Kasumi-1 (cell line): ENCODE measurements around the gene INPP5A.
"Not testable (repeated sequence)": the region's sequence is repeated elsewhere in the genome, so short reads cannot be mapped to it uniquely, and the experiment has no call there.

Experiments used
- DNase-seq, 2 experiments: peaks; one replicate each; lab custom pipeline; 2025; lab: John Stamatoyannopoulos, UW

Gene INPP5A

GRCh38 chr10:132817701-132818211 lies 280.2 kb downstream of the INPP5A start:
- no peak for DNase-seq

- no peak for DNase-seq
Measured at GRCh38 chr10:132820056-132820455, 282.5 kb downstream of the INPP5A start.

- DNase-seq = not testable (repeated sequence)
Measured at GRCh38 chr10:132825783-132826523, 288.4 kb downstream of the INPP5A start.

GRCh38 chr10:132826524-132827422 lies 289.2 kb downstream of the INPP5A start:
- no peak for DNase-seq

- DNase-seq = no peak
Measured at GRCh38 chr10:132827423-132827789, 289.8 kb downstream of the INPP5A start.

- no peak for DNase-seq
Measured at GRCh38 chr10:132827861-132828539, 290.4 kb downstream of the INPP5A start.

- no peak for DNase-seq
Measured at GRCh38 chr10:132828681-132829080, 291.1 kb downstream of the INPP5A start.

- no peak for DNase-seq
Measured at GRCh38 chr10:132829403-132829802, 291.8 kb downstream of the INPP5A start.

GRCh38 chr10:132832186-132832969 lies 294.8 kb downstream of the INPP5A start:
- DNase-seq = no peak
